Naive thymus-derived CD4-positive, alpha-beta T cell (primary cell): ENCODE measurements around the gene CNOT6. TPM values are rescaled to one million over a fixed set of nuclear protein-coding genes. Genes with fewer than 3 reads are reported as not detected.
A peak's percentile ranks its signal among the peaks of the same experiment; 100 is the strongest.

Experiments used
- ATAC-seq: fragments of 150-1000 bp; cut with Tn5 transposase; 2 replicates; pipeline ENCODE4 v1.10.0; 2021; ENCODE audit warnings: mild to moderate bottlenecking, moderate library complexity
- CTCF ChIA-PET: fragments of 350-600 bp; sonication (Branson Sonifier 250); formaldehyde crosslinking; loops from one replicate; lab custom pipeline; 2021; ENCODE audit warnings: antibody characterized with exemption; lab: Charles Lee
- POLR2A ChIA-PET: fragments of 350-600 bp; sonication (Branson Sonifier 250); formaldehyde crosslinking; loops from one replicate; lab custom pipeline; 2021; ENCODE audit warnings: antibody characterized with exemption, inconsistent platforms; lab: Charles Lee
- DNase-seq, 9 donors: peaks; one replicate each; pipeline versions ENCODE4 v3.0.0 to v3.0.0-alpha.2; 2020 to 2022; ENCODE audit warnings: mixed read lengths in 1 of 9
- H3K27ac ChIP-seq: one replicate; pipeline ENCODE4 v1.7.0; 2013; ENCODE audit warnings: mild to moderate bottlenecking, low read depth, low read length, moderate library complexity
- H3K27me3 ChIP-seq, 2 donors: one replicate each; pipeline ENCODE4 v1.7.0; 2013; ENCODE audit warnings: low read length in 2 of 2, mild to moderate bottlenecking in 2 of 2, moderate library complexity in 2 of 2; ENCODE audit not compliant: control insufficient read depth in 2 of 2, insufficient read depth in 2 of 2
- H3K36me3 ChIP-seq, 3 experiments: 1 replicate in 2 of 3; 2 replicates in 1 of 3; pipeline ENCODE4 v1.7.0; 2013; ENCODE audit warnings: low read length in 3 of 3, mild to moderate bottlenecking in 3 of 3, moderate library complexity in 1 of 3; ENCODE audit not compliant: insufficient read depth in 3 of 3, control insufficient read depth in 2 of 3
- H3K4me1 ChIP-seq, 2 donors: one replicate each; pipeline ENCODE4 v1.7.0; 2013; ENCODE audit warnings: low read length in 2 of 2, mild to moderate bottlenecking in 2 of 2, moderate library complexity in 1 of 2; ENCODE audit not compliant: control insufficient read depth in 2 of 2, insufficient read depth in 2 of 2
- H3K4me3 ChIP-seq: 2 replicates; pipeline ENCODE4 v1.7.0; 2013; ENCODE audit warnings: mild to moderate bottlenecking, low read length
- H3K9me3 ChIP-seq, 3 experiments: 1 replicate in 2 of 3; 2 replicates in 1 of 3; pipeline ENCODE4 v1.7.0; 2013; ENCODE audit warnings: low read length in 3 of 3; ENCODE audit not compliant: control insufficient read depth in 2 of 3
- H3K27ac Mint-ChIP-seq, 9 donors: one replicate each; pipeline ENCODE4 v1.8.0; 2020 to 2022; ENCODE audit warnings: mixed read lengths in 9 of 9, mild to moderate bottlenecking in 8 of 9, moderate library complexity in 5 of 9, inconsistent platforms in 2 of 9
- H3K27me3 Mint-ChIP-seq, 5 donors: one replicate each; pipeline ENCODE4 v1.8.0; 2021 to 2022; ENCODE audit warnings: mixed read lengths in 5 of 5, mild to moderate bottlenecking in 1 of 5
- H3K36me3 Mint-ChIP-seq, 5 donors: one replicate each; pipeline ENCODE4 v1.8.0; 2020 to 2022; ENCODE audit warnings: mixed read lengths in 5 of 5, mild to moderate bottlenecking in 3 of 5, inconsistent platforms in 1 of 5
- H3K4me1 Mint-ChIP-seq, 7 donors: one replicate each; pipeline ENCODE4 v1.8.0; 2020 to 2022; ENCODE audit warnings: mixed read lengths in 7 of 7, mild to moderate bottlenecking in 3 of 7, inconsistent platforms in 1 of 7
- H3K4me3 Mint-ChIP-seq, 10 donors: one replicate each; pipeline ENCODE4 v1.8.0; 2020 to 2022; ENCODE audit warnings: mild to moderate bottlenecking in 10 of 10, mixed read lengths in 10 of 10, moderate library complexity in 6 of 10, inconsistent platforms in 2 of 10
- H3K9me3 Mint-ChIP-seq, 11 donors: one replicate each; pipeline ENCODE4 v1.8.0; 2020 to 2022; ENCODE audit warnings: mixed read lengths in 11 of 11, mild to moderate bottlenecking in 4 of 11, inconsistent platforms in 1 of 11, moderate library complexity in 1 of 11
- intact Hi-C, 2 donors: fragments of 100-400 bp; cut with micrococcal nuclease; formaldehyde crosslinking; loops; one replicate each; pipeline ENCODE4 v1.15.1; 2023
- polyA plus RNA-seq, 2 donors: library from polyadenylated mRNA; unstranded; fragments of 300-500 nt; fragmentation: Illumina TruSeq; gene quantifications; one replicate each; pipeline ENCODE4 v1.2.3, GENCODE V29; 2021
- total RNA-seq, 6 experiments: library from RNA in 5 of 6; stranded (reverse) in 5 of 6; gene quantifications; 1 replicate in 5 of 6; 2 replicates in 1 of 6; pipeline ENCODE4 v1.2.3 and lab custom pipeline; 2021 to 2026

Gene CNOT6
- total and polyA plus RNA-seq, 7 experiments from 2014 or later: 8.3 to 41.9 (median 25.4) TPM

- POLR2A ChIA-PET: no interaction called here
- H3K36me3 Mint-ChIP-seq: no peaks in the 10 kb centered on the region
Observed at GRCh38 chr5:180583738-180584137, 89.6 kb downstream of the CNOT6 start.

GRCh38 chr5:180586204-180586603 lies 92.0 kb downstream of the CNOT6 start:
- Histone ChIP-seq H3K36me3 (no peaks in the 10 kb centered on the region), H3K4me1 (no peaks in the 10 kb centered on the region), H3K4me3 (no peak overlapping the region), H3K9me3 (no peaks in the 10 kb centered on the region), H3K27me3 (no peaks in the 10 kb centered on the region), H3K27ac (no peak overlapping the region)
- H3K9me3 Mint-ChIP-seq: peaks cover 0 to 18% (median 4%) of the 10 kb centered on the region in 11 donors
- POLR2A ChIA-PET: no interaction called here
- H3K4me3 Mint-ChIP-seq: no peak overlapping the region
- DNase-seq: no peak
- H3K36me3 Mint-ChIP-seq: no peaks in the 10 kb centered on the region
- CTCF ChIA-PET: no interaction called here
- no peak for ATAC-seq
- peaks cover 0 to 5% (median 4%) of the 10 kb centered on the region in 7 donors for H3K4me1 Mint-ChIP-seq
- peaks cover 0 to 31% (median 20%) of the 10 kb centered on the region in 5 donors for H3K27me3 Mint-ChIP-seq
- intact Hi-C loops: no loop called here
- no peak overlapping the region for H3K27ac Mint-ChIP-seq

More at GRCh38 chr5:180583738-180584137, 89.6 kb downstream of the CNOT6 start:
- Histone ChIP-seq H3K4me1 (no peaks in the 10 kb centered on the region), H3K4me3 (no peak overlapping the region), H3K9me3 (no peaks in the 10 kb centered on the region), H3K27me3 (no peaks in the 10 kb centered on the region), H3K27ac (no peak overlapping the region), H3K36me3 (no peaks in the 10 kb centered on the region)
- intact Hi-C loops: no loop called here
- DNase-seq (no peak), ATAC-seq (no peak)
- H3K27ac Mint-ChIP-seq: no peak overlapping the region
- CTCF ChIA-PET: no interaction called here
- peaks cover 0 to 4% (median 0%) of the 10 kb centered on the region in 7 donors for H3K4me1 Mint-ChIP-seq
- H3K4me3 Mint-ChIP-seq: no peak overlapping the region
- H3K27me3 Mint-ChIP-seq: peaks cover 0 to 18% (median 8%) of the 10 kb centered on the region in 5 donors
- H3K9me3 Mint-ChIP-seq: peaks cover 0 to 18% (median 4%) of the 10 kb centered on the region in 11 donors

- no peak overlapping the region for H3K4me3 ChIP-seq
- no peaks in the 10 kb centered on the region for H3K9me3 ChIP-seq
- Mint-ChIP-seq H3K27me3 (peaks cover 0 to 31% (median 21%) of the 10 kb centered on the region in 5 donors), H3K4me1 (peaks cover 0 to 5% (median 4%) of the 10 kb centered on the region in 7 donors), H3K4me3 (no peak overlapping the region), H3K27ac (no peak overlapping the region), H3K9me3 (peaks cover 0 to 18% (median 4%) of the 10 kb centered on the region in 11 donors), H3K36me3 (no peaks in the 10 kb centered on the region)
- intact Hi-C loops: no loop called here
- ATAC-seq (no peak), DNase-seq (no peak)
- ChIA-PET CTCF (no interaction called here), POLR2A (no interaction called here)
- no peaks in the 10 kb centered on the region for H3K4me1 ChIP-seq
- no peak overlapping the region for H3K27ac ChIP-seq
- no peaks in the 10 kb centered on the region for H3K36me3 ChIP-seq
- H3K27me3 ChIP-seq: no peaks in the 10 kb centered on the region
Observed at GRCh38 chr5:180586870-180587269, 92.7 kb downstream of the CNOT6 start.

- DNase-seq (no peak), ATAC-seq (no peak)
- intact Hi-C loops: no loop called here
- Mint-ChIP-seq H3K27me3 (peaks cover 11 to 45% (median 32%) of the 10 kb centered on the region in 5 donors), H3K36me3 (peaks cover 0 to 4% (median 0%) of the 10 kb centered on the region in 5 donors), H3K9me3 (peaks cover 0 to 4% (median 0%) of the 10 kb centered on the region in 11 donors), H3K4me1 (peaks cover 0 to 16% (median 7%) of the 10 kb centered on the region in 7 donors), H3K27ac (no peak overlapping the region), H3K4me3 (peak overlapping the region in 7 of 10 donors; percentile 12 to 81 (median 50))
- CTCF ChIA-PET: no interaction called here
- Histone ChIP-seq H3K4me1 (no peaks in the 10 kb centered on the region), H3K4me3 (no peak overlapping the region), H3K9me3 (no peaks in the 10 kb centered on the region), H3K36me3 (no peaks in the 10 kb centered on the region), H3K27ac (no peak overlapping the region), H3K27me3 (no peaks in the 10 kb centered on the region)
- POLR2A ChIA-PET: no interaction called here
Observed at GRCh38 chr5:180589771-180590542, 95.8 kb downstream of the CNOT6 start.

- intact Hi-C loops: no loop called here
- Mint-ChIP-seq H3K4me3 (peak overlapping the region in 1 of 10 donors; percentile 81), H3K27ac (no peak overlapping the region), H3K9me3 (peaks cover 0 to 4% (median 0%) of the 10 kb centered on the region in 11 donors), H3K36me3 (peaks cover 0 to 4% (median 0%) of the 10 kb centered on the region in 5 donors), H3K27me3 (peaks cover 11 to 45% (median 32%) of the 10 kb centered on the region in 5 donors), H3K4me1 (peaks cover 0 to 16% (median 7%) of the 10 kb centered on the region in 7 donors)
- Histone ChIP-seq H3K4me1 (no peaks in the 10 kb centered on the region), H3K27ac (no peak overlapping the region), H3K27me3 (no peaks in the 10 kb centered on the region), H3K9me3 (no peaks in the 10 kb centered on the region), H3K4me3 (no peak overlapping the region), H3K36me3 (no peaks in the 10 kb centered on the region)
- CTCF ChIA-PET: no interaction called here
- DNase-seq (no peak), ATAC-seq (no peak)
- POLR2A ChIA-PET: no interaction called here
Observed at GRCh38 chr5:180590543-180591310, 96.5 kb downstream of the CNOT6 start.

- ChIA-PET CTCF (no interaction called here), POLR2A (no interaction called here)
- Mint-ChIP-seq H3K4me3 (peak within 1 kb of the TSS in 9 of 10 donors; percentile 3 to 81 (median 43)), H3K36me3 (peaks cover 0 to 4% (median 0%) of the 10 kb centered on the region in 5 donors), H3K9me3 (peaks cover 0 to 3% (median 0%) of the 10 kb centered on the region in 11 donors), H3K27ac (no peak within 1 kb of the TSS), H3K4me1 (peaks cover 0 to 16% (median 7%) of the 10 kb centered on the region in 7 donors), H3K27me3 (peaks cover 11 to 43% (median 32%) of the 10 kb centered on the region in 5 donors)
- Histone ChIP-seq H3K36me3 (no peaks in the 10 kb centered on the region), H3K27ac (no peak within 1 kb of the TSS), H3K4me1 (no peaks in the 10 kb centered on the region), H3K9me3 (no peaks in the 10 kb centered on the region), H3K4me3 (no peak within 1 kb of the TSS), H3K27me3 (no peaks in the 10 kb centered on the region)
- DNase-seq: no peak
- ATAC-seq: no peak
- intact Hi-C loops: no loop called here
Observed at GRCh38 chr5:180591311-180591887, 97.2 kb downstream of the CNOT6 start, which contains the start of gene SCGB3A1. Gene SCGB3A1 (minus strand): TSS chr5:180591499. CDS start chr5:180591462, 37 bp downstream.
